Thoracic aorta (tissue), 2 donors: Measurements from ENCODE around the gene PATL1. TPM values are rescaled to one million over a fixed set of nuclear protein-coding genes. Genes with fewer than 3 reads are reported as not detected.

Experiments used
- ATAC-seq: fragments of 150-250 bp; one replicate; pipeline ENCODE4 v1.8.0; 2017; ENCODE audit warnings: low read depth; ENCODE audit not compliant: insufficient number of reproducible peaks, low FRiP score
- DNase-seq: peaks from one replicate; pipeline ENCODE4 v3.0.0-alpha.2; 2020; ENCODE audit warnings: low spot score
- H3K27ac ChIP-seq, 2 donors: fragments of 200-600 bp; sonication (generic); 1 replicate in 1 of 2; 2 replicates in 1 of 2; pipeline ENCODE4 v1.5.1; 2016; ENCODE audit warnings: mild to moderate bottlenecking in 2 of 2, moderate library complexity in 2 of 2
- H3K27me3 ChIP-seq: fragments of 200-600 bp; sonication (generic); replicated peaks from 2 replicates; pipeline ENCODE4 v1.6.0; 2016; ENCODE audit warnings: mild to moderate bottlenecking; ENCODE audit not compliant: insufficient read depth
- H3K36me3 ChIP-seq: fragments of 200-600 bp; sonication (generic); one replicate; pipeline ENCODE4 v1.5.1; 2016
- H3K4me1 ChIP-seq, 2 donors: fragments of 200-600 bp; sonication (generic); 1 replicate in 1 of 2; 2 replicates in 1 of 2; pipeline versions ENCODE4 v1.5.1 to v1.6.0; 2016; ENCODE audit warnings: low read depth in 2 of 2, mild to moderate bottlenecking in 1 of 2; ENCODE audit not compliant: control insufficient read depth in 1 of 2
- H3K4me3 ChIP-seq: fragments of 200-600 bp; sonication (generic); 2 replicates; pipeline ENCODE4 v1.5.1; 2016; ENCODE audit warnings: mild to moderate bottlenecking
- H3K9me3 ChIP-seq: fragments of 200-600 bp; sonication (generic); 2 replicates; pipeline ENCODE4 v1.5.1; 2016
- CTCF ChIP-seq: fragments of 200-600 bp; sonication (generic); IDR thresholded peaks from one replicate; pipeline ENCODE4 v1.5.1; 2019; ENCODE audit warnings: antibody characterized with exemption
- total RNA-seq, 2 donors: library from RNA; depleted of rRNA; stranded (reverse); fragments of >200 nt; gene quantifications; one replicate each; pipeline versions ENCODE4 v1.1.0 to v1.2.3, GENCODE V29; 2016

The PATL1 gene
- total RNA-seq, 2 donors from 2014 or later = 9.3 to 16.3 TPM

- Histone ChIP-seq H3K27ac (no peak overlapping the region), H3K4me3 (no peak overlapping the region), H3K27me3 (no peaks in the 10 kb centered on the region), H3K9me3 (no peaks in the 10 kb centered on the region), H3K4me1 (no peaks in the 10 kb centered on the region), H3K36me3 (peaks cover 60% of the 10 kb centered on the region)
- ATAC-seq (no peak), DNase-seq (no peak)
- no peak for TF ChIP-seq CTCF
Measured at GRCh38 chr11:59600636-59601035, 68.2 kb downstream of the PATL1 start.

GRCh38 chr11:59600234-59600633 is 68.6 kb downstream of the PATL1 start:
- Histone ChIP-seq H3K27ac (no peak overlapping the region), H3K4me1 (no peaks in the 10 kb centered on the region), H3K27me3 (no peaks in the 10 kb centered on the region), H3K36me3 (peaks cover 56% of the 10 kb centered on the region), H3K9me3 (no peaks in the 10 kb centered on the region), H3K4me3 (no peak overlapping the region)
- DNase-seq (no peak), ATAC-seq (no peak)
- TF ChIP-seq CTCF = no peak

GRCh38 chr11:59598961-59599360 is 69.9 kb downstream of the PATL1 start:
- no peaks in the 10 kb centered on the region for H3K9me3 ChIP-seq
- no peak for TF ChIP-seq CTCF
- no peaks in the 10 kb centered on the region for H3K27me3 ChIP-seq
- H3K4me1 ChIP-seq = no peaks in the 10 kb centered on the region
- no peak overlapping the region for H3K27ac ChIP-seq
- no peak for ATAC-seq
- peaks cover 64% of the 10 kb centered on the region for H3K36me3 ChIP-seq
- DNase-seq = no peak
- H3K4me3 ChIP-seq = no peak overlapping the region

Other genes with a start within 250 kb of the PATL1 start
- not detected for gene OR5A2, start 242.6 kb downstream of the PATL1 start, total RNA-seq
- gene OR5A1, start 232.6 kb downstream of the PATL1 start, total RNA-seq = not detected
- gene OR4D6, start 212.1 kb downstream of the PATL1 start, total RNA-seq = not detected
- gene OR4D10, start 195.7 kb downstream of the PATL1 start, total RNA-seq = not detected
- not detected for gene OR4D11, start 165.5 kb downstream of the PATL1 start, total RNA-seq
- not detected for gene OR4D9, start 157.5 kb downstream of the PATL1 start, total RNA-seq
- 10 to 100 TPM; 38.4 to 41.8 TPM for gene OSBP, start 53.3 kb downstream of the PATL1 start, total RNA-seq
- gene OR10V1, start 44.8 kb upstream of the PATL1 start, total RNA-seq = not detected
- gene STX3, start 86.3 kb upstream of the PATL1 start, total RNA-seq = 10 to 100 TPM; 25.7 to 32.2 TPM
- 10 to 100 TPM; 23.6 to 28.1 TPM for gene MRPL16, start 141.7 kb upstream of the PATL1 start, total RNA-seq
- gene CBLIF, start 176.5 kb upstream of the PATL1 start, total RNA-seq = 1 to 10 TPM in 1 of 2 donors, not detected in 1; 1.8 TPM
- not detected for gene TCN1, start 197.4 kb upstream of the PATL1 start, total RNA-seq
- not detected for gene OOSP3, start 209.7 kb upstream of the PATL1 start, total RNA-seq